KOPT-K1 (cell line): Measurements from ENCODE around the gene ZNF30.
"Not testable (repeated sequence)": the region's sequence is repeated elsewhere in the genome, so short reads cannot be mapped to it uniquely, and the experiment has no call there.

Experiments
- H3K27ac ChIP-seq: fragments of 200-600 bp; sonication (generic); 2 replicates; pipeline ENCODE4 v1.5.1; 2016; ENCODE audit warnings: antibody characterized with exemption, mild to moderate bottlenecking, low read depth, low read length; ENCODE audit not compliant: poor library complexity, severe bottlenecking
- H3K36me3 ChIP-seq: fragments of 200-600 bp; sonication (generic); 2 replicates; pipeline ENCODE4 v1.5.1; 2017; ENCODE audit warnings: antibody characterized with exemption, mild to moderate bottlenecking, low read length, moderate library complexity; ENCODE audit not compliant: insufficient read depth
- H3K9me3 ChIP-seq: fragments of 200-600 bp; sonication (generic); 2 replicates; pipeline ENCODE4 v1.5.1; 2017; ENCODE audit warnings: antibody characterized with exemption, low read length, mild to moderate bottlenecking; ENCODE audit not compliant: insufficient read depth, poor library complexity, severe bottlenecking

ZNF30 gene

DNA sequence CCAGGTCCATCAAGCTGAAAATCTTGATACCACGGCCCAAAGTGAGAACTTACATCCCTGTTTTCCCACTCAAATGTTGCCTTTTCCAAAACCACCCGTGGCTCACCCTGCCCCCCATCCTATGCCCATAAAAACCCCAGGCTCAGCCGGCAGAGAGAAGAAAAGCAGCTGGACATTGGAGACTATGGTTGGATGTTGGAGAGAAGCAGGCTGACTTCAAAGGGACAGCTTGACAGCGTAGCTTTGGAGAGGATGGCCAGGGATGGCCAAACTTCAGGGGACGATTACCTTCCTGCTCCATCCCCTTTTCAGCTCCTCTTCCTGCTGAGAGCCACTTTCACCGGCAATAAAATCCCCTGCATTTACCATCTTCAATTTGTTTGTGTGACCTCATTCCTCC is 40.8 kb downstream of the ZNF30 start:
- Histone ChIP-seq H3K9me3 (peaks cover 79% of the 10 kb centered on the region), H3K36me3 (no peaks in the 10 kb centered on the region), H3K27ac (no peak overlapping the region)

DNA sequence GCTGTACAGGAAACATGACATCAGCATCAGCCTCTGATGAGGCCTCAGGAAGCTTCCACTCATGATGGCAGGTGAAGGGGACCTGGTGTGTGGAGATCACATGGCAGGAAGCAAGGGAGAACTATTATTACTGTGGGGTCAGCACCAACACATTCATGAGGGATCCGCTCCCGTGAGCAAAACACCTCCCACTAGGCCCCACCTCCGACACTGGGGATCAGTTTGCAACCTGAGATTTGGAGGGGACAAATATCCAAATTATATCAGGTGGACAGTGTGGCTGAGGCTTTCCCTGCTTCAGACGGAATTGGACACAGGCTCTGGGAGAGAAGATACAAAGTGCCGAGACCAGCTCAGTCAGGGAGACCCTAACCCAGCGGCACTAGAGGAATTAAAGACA is 43.0 kb downstream of the ZNF30 start:
- H3K36me3 ChIP-seq = no peaks in the 10 kb centered on the region
- H3K9me3 ChIP-seq = peaks cover 69% of the 10 kb centered on the region
- no peak overlapping the region for H3K27ac ChIP-seq

GRCh38 chr19:34970185-34970780 is 43.6 kb downstream of the ZNF30 start:
- not testable (repeated sequence) for H3K27ac ChIP-seq, H3K36me3 ChIP-seq
- H3K9me3 ChIP-seq = peaks cover 68% of the 10 kb centered on the region

GRCh38 chr19:34972163-34972705 is 45.5 kb downstream of the ZNF30 start:
- no peaks in the 10 kb centered on the region for H3K36me3 ChIP-seq
- no peak overlapping the region for H3K27ac ChIP-seq
- H3K9me3 ChIP-seq = peaks cover 60% of the 10 kb centered on the region

- peaks cover 36% of the 10 kb centered on the region for H3K9me3 ChIP-seq
- no peaks in the 10 kb centered on the region for H3K36me3 ChIP-seq
- no peak overlapping the region for H3K27ac ChIP-seq
Observed at GRCh38 chr19:34974646-34975045, 47.9 kb downstream of the ZNF30 start.

DNA sequence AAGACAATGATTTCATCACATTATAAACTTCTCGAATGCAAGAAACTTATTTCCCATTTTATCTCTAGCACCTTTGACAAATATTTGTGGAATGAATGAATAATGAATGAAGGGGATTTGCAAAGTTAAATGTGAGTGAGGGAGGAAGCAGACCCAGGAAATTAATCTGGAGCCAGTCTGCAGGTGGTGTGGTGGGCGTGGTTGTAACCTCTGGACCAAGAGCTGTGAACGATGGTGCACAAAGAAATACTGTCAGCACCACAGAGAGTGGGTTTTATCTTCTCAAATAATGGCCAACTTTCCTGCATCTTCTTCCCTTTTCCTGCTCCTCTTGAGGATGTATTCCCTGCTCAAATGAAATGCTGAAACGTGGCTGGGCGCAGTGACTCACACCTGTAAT is 48.4 kb downstream of the ZNF30 start:
- peaks cover 32% of the 10 kb centered on the region for H3K9me3 ChIP-seq
- H3K27ac ChIP-seq = no peak overlapping the region
- H3K36me3 ChIP-seq = no peaks in the 10 kb centered on the region

GRCh38 chr19:34976611-34977010 is 49.9 kb downstream of the ZNF30 start:
- H3K27ac ChIP-seq = no peak overlapping the region
- no peaks in the 10 kb centered on the region for H3K36me3 ChIP-seq
- peaks cover 17% of the 10 kb centered on the region for H3K9me3 ChIP-seq

- no peak overlapping the region for H3K27ac ChIP-seq
- no peaks in the 10 kb centered on the region for H3K36me3 ChIP-seq
- peaks cover 8% of the 10 kb centered on the region for H3K9me3 ChIP-seq
Observed at GRCh38 chr19:34979819-34980640, 53.3 kb downstream of the ZNF30 start.

GRCh38 chr19:34982275-34982674 is 55.6 kb downstream of the ZNF30 start:
- Histone ChIP-seq H3K27ac (no peak overlapping the region), H3K9me3 (no peaks in the 10 kb centered on the region), H3K36me3 (no peaks in the 10 kb centered on the region)

- Histone ChIP-seq H3K9me3 (no peaks in the 10 kb centered on the region), H3K27ac (no peak overlapping the region), H3K36me3 (no peaks in the 10 kb centered on the region)
Observed at GRCh38 chr19:34983786-34984185, 57.1 kb downstream of the ZNF30 start.

DNA sequence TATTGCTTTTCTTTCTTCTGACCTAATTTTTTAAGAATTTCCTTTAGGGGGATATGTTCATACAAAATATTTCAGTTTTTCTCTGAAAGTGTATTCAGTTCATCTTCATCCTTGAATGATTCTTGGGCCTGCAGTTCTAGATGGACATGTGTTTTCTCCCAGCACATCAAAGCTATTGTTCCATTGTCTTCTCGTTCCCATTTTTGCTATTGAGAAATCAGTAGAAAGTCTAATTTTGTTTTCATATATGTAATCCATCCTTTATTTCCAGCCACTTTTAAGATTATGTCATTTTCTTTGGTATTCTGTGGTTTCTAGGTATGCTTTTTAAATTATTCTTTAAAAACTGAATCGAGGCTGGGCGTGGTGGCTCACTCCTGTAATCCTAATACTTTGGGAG is 57.6 kb downstream of the ZNF30 start:
- H3K27ac ChIP-seq = no peak overlapping the region
- no peaks in the 10 kb centered on the region for H3K36me3 ChIP-seq
- H3K9me3 ChIP-seq = no peaks in the 10 kb centered on the region

- Histone ChIP-seq H3K9me3 (no peaks in the 10 kb centered on the region), H3K36me3 (no peaks in the 10 kb centered on the region), H3K27ac (no peak overlapping the region)
Observed at GRCh38 chr19:34985249-34986022, 58.7 kb downstream of the ZNF30 start.

GRCh38 chr19:34988119-34988518 is 61.4 kb downstream of the ZNF30 start:
- no peaks in the 10 kb centered on the region for H3K9me3 ChIP-seq
- H3K27ac ChIP-seq = no peak overlapping the region
- H3K36me3 ChIP-seq = no peaks in the 10 kb centered on the region

DNA sequence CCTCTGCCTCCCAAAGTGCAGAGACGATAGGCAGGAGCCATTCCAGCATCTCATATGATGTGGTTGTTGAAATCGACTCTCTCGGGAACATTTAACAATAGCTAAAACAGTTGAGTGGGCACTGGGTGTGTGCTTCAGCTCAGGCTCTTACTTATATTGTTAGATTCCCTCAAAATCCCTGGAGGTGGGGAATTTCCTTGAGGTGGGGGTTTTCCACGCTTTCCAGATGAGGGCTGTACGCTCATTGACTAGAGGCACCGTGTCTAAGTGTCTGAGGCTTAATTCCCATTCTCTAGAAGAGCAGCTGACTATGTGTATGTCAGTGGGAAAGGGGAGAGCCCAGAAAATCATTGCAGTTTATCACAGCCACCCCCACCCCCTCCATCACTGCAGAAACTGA is 62.6 kb downstream of the ZNF30 start:
- H3K9me3 ChIP-seq = peaks cover 1% of the 10 kb centered on the region
- H3K36me3 ChIP-seq = no peaks in the 10 kb centered on the region
- no peak overlapping the region for H3K27ac ChIP-seq

GRCh38 chr19:34990578-34991192 is 64.0 kb downstream of the ZNF30 start:
- H3K36me3 ChIP-seq = no peaks in the 10 kb centered on the region
- no peak overlapping the region for H3K27ac ChIP-seq

More at GRCh38 chr19:34990578-34991192, 64.0 kb downstream of the ZNF30 start:
- H3K9me3 ChIP-seq = peaks cover 10% of the 10 kb centered on the region
